ENCODE measurements around the gene CDH23.

CDH23 gene

DNA sequence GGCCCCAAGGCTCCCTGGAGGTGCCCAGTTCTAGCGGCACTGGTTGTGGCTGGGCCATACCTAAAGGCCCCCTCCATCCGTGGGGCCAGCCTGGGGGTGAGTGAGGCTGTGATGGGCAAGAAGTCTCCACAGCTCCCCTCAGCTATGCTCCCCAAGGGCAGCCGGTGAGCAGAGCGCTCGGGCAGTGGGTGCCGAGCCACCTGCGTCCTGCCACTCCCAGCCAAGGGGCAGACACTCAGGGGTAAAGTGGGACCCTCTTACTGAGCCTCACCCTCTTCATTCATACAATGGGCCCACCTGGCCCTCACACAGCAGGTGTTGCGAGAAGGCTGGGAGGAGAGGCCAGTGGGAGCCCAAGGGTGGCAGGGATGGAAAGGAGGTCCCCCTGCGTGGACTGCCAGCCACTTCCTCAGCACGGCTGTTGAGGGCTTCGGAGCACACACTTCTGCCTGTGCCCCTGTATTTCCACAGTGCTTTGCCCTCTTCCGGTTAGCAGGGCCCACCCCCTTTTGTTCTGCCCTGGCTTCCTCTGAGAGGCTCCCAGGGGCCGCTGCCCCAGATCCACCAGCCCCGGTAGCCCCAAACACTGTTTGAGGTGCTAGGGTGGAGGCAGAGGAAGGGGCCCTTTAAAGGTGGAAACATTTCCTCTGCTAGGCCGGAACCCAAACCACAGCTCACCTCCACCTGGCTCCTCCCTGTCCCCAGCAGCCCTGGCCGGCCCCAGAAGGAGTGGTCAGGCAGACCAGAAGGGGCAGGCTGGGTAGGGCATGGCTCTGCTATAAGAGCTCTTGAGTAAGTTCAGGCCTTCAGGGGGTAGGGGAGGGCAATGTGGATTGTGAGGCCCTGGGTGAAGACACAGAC is 339.2 kb downstream of the CDH23 start:
- no peak for DNase-seq

DNA sequence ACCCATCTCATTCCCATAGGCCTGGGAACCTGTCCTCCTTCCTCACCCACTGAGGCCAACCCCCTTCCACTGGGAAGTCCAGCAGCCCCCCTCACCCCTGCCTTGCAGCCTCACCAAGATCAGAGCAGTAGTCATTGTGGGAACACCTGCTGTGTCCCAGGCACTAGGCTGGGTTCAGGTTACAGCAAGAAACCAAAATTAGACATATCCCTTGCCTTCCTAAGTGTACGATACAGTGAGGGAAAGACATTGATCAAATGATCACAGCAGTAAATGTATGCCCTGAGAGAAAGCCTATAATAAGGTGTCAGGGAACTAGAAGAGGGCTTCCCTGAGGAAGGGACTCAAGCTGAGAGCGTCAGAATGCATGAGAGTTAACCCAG is 339.8 kb downstream of the CDH23 start:
- DNase-seq, result no peak

DNA sequence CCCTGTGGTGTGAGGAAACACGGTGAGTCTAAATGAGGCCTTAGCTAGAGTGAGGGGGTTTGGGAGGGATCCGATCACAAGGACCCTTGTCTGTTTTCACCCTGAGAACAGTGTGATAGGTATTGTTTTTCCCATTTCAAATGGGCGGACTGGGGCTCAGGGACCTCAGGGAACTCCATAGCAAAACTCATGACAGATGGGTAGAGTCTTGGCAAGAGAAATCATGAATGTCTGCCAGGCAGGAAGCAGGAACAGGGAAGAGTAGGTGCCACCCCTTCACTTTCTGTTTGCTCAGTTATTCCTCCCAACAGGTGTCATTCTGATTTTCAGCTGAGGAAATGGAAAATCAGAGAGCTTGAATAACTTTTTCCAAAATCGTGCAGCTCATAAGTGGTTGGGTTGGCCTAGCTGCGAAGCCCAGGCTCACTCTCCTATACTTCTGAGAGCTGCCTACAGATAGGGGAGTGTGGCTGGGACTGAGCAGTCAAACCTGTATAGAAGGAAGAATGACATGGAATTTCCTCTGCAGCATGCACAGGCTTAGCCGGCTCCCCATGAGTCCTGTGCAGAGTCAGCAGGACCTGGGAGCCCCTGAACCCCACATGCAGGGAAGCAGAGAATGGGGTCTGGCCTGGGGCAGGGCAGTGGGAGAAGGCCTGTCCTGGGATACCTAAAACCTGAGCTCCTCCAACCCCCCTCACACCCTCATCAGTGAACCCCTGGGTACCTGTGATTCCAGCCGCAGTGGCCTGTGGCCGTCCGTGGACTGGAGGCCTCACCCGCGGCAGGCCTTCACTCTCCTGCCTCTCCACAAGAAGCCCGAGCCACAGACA is 340.5 kb downstream of the CDH23 start:
- peak in 1 of 2 experiments; percentile 41 for DNase-seq

DNA sequence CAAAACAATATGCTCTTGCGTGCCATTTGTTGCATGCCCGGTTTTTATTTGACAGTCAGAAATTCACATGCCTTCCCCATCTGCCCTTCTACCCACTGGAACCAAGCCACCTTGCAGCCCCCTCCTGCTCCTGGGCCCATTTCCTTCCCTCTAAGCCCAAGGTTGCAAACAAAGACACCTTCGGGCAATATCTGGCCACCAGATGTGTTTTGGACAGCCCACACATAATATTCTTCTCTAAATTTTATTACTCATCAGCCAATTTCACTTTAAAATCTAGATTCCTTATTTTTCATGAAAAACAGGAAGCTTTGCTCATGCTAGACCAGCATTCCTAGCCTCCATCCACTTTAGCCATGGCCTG is 341.1 kb downstream of the CDH23 start:
- no peak for DNase-seq

DNA sequence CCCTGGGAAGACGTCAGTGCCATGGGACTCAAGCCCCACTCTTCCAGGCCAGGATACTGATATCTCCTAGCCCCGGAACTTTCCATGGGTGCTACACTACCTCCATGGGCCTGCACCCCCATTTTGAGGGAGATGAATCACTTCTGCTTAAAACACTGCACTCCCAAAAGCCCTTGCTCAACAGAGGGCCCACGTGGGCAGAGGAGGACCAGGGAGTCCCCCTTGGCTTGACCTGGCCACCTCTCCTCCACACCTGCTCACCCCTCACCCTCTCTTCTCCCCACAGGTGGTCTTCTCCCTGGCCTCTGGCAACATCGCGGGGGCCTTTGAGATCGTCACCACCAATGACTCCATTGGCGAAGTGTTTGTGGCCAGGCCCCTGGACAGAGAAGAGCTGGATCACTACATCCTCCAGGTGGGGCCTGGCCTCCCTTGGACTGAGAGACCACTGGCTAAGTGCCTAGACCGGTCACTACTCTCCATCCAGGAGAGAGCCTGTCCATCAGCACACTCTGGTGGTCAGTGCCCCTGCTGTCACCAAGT is 342.7 kb downstream of the CDH23 start:
- DNase-seq, result no peak

DNA sequence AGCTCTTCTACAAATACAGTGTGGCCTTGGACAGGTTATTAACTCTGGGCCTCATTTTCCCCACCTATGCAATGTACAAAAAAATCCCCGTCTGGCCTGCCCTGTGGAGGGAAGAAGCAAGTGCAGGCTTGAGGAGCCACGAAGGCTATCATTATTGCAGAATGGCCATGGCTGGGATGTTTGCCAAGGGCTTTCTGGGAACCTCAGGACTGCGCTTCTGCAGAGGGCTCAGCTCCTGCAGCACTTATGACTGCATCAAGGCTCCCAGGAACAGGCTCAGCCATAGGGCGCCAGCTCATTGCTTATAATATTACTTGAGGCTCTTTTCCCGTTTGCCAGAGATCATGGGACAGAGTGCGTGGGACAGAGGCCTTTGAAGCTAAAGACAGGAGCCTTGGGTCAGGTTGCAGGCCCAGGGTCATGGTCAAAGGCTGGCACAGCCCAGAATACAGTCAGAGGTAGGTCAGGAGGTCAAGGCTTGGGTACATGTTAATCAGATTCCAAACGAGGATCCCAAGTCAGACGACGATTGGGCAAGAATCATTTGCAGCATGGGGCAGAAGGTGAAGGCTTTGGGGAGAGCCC is 343.4 kb downstream of the CDH23 start:
- peak in 1 of 2 experiments; percentile 10 for DNase-seq

DNA sequence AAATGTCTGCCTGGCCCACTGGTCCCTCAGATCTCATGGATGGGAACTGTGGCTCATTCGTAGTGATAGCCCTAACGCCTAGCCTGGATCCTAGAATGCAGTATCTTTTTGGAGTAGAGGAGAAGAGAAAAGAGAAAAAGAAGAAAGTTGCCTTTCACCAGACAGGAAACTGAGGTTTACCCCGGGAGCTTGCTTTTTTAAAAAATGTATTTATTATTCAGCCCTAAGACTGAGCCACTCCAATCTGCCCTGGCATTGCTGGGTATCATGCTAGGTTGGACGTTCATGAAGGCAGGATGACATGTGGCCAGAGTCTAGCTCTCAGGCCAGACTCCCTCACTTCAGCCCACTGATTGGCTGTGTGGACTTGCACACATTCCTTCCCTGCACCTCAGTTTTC is 344.3 kb downstream of the CDH23 start:
- DNase-seq, result no peak

DNA sequence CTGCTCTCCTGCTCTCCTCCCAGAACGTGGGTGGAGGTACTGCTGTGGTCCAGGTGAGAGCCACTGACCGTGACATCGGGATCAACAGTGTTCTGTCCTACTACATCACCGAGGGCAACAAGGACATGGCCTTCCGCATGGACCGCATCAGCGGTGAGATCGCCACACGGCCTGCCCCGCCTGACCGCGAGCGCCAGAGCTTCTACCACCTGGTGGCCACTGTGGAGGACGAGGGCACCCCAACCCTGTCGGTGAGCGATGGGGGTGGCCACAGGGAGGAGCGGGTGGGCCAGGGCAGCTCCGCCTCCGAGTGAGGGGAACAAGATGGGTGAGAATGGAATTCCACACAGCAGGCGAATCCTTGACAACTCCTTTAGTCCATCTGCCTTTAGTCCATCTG is 345.0 kb downstream of the CDH23 start:
- DNase-seq, result no peak

DNA sequence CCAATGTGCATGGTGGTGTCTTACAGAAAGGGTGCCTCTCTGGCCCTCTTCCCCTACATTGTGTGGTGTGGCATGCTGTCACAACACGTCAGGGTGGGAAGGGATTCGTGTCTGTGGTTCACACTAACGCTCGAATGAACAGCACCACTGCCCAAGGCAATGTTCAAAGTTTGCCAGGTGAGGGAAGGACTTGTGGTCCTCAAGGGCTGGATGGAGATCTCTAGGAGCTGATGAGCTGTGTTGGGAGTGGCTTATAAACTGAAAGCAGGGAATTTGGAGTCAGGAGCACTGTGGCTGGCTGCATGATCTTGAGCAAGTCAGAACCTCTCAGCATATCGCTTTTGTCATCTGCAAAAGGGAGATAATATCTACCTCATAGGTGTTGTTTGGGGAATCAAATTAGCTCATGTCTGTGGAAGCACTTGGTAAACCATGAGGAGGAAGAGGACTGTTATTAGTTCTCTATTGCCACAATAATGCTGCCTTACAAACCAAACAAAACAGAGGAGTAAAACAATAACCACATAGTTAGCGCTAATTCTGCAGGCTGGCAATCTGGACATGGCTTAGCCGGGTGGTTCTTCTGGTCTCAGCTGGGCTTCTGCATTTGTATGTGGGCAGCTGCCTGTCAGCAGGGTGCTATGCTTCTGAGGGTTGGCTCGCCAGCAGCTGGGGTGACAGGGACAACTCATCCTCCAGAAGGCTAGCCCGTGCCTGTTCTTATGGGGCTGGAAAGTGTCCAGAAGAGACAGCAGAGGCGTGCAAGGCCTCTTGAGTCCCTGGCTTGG is 345.8 kb downstream of the CDH23 start:
- peak in 1 of 2 experiments; percentile 58 for DNase-seq

DNA sequence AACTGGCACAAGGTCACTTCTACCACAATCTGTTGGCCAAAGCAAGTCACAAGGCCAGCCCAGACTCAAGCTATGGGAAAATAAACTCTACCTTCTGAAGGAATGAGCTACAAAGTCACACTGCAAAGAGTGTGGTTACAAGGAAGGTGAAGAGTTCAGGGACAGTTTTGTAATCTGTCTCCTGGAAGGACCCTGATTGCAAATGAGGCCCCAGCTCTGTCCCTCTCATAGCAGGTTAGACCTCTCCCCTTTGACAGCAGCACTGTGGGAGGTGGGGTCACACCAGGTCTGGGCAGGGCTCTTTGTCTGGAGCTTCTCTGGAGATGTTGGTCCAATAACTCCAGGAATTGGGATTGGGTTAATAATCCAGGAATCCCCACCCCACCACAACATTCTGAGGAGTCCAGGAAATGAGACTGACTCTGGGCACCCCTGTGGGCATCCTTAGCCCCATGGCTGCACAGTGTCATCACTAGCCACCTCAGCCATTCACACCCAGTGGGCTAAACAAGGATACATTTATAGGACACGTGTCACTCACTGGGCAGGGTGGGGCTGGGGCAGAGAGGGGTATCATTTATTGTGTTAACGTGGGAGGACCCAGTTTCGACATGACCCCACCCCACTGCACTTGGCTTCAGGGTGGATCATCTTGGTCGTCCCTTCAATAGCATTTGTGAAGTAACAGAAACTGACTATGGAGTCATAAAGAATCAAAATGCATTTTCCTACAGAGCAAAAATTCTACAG is 346.5 kb downstream of the CDH23 start:
- no peak for DNase-seq

DNA sequence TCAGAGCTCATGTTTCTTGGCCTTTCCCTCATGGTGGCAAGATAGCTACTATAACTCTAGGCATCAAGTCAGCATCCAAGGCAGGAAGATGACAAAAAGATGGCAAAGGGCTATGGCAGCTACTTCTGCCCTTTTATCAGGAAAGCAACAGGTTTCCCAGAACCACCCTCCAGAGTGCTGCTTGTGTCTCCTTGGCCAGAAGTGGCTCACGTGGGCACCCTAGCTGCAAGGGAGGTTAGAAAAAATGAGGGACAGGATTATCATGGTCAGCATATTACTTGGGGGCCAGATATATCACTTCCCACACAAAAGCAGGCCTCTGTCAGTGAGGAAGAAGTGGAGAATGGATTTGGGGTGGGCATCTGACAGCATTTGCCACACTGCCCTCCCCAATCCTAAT is 347.1 kb downstream of the CDH23 start:
- no peak for DNase-seq

DNA sequence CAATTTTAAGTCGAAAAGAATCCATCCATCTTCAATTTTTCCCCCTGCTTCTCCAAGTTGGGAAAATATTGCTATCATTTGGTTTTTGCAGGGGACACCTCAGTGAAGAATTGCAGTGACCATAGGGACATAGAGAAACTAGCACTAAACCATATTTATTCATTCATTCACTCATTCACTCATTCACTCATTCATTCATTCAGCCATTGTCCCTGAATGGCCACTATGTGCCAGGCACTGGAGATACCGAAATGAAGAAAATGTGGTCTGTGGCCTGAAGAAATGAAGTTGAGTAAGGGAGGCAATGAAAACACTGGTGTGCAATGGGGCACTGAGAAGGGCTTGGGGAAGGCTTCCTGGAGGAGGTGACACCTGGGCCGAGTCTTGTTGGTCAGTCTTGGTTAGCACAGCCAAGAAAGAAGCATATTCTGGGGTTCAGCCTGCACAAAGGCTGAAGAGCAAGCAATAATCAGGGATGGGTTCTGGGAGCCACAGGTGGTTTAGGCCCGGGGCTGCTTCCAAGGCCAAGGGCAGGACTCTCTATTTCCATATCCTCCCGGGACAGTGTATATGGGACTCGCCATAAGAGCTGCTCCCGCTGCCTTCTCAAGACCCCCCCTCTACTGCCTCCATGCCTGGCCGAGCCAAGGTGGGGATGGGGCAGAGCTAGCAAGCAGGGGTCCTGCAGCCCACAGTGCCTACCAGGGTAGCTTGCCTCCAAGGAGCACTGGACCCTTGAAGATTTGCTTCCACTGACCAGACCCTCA is 348.4 kb downstream of the CDH23 start:
- no peak for DNase-seq

DNA sequence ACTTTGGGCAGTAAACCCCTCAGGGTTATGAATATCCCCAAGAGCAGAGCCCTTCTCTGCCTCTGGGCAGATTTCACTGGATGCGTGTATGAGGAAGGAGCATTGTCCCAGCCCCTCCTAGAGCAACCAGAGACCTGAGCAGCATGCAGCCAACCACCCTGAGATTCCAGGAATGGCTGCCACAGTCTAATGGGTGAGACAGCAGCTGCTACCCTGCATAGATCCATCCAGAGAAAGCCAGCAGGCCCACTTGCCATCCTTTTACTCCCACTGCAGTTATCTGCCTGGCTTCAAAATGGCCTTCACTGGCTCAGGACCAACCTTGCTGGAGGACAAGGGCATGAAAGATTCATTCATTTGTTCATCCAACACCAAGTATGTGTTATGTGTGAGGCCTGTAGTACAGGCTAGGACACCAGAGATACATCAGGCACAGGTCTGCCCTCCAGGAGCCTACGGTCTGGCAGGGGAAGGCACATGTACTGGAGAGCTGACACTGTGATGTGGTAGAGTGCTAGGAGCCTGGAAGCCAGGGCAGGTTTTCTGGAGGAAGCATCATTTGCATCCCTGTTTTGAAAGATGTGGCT is 349.0 kb downstream of the CDH23 start:
- DNase-seq, result no peak

DNA sequence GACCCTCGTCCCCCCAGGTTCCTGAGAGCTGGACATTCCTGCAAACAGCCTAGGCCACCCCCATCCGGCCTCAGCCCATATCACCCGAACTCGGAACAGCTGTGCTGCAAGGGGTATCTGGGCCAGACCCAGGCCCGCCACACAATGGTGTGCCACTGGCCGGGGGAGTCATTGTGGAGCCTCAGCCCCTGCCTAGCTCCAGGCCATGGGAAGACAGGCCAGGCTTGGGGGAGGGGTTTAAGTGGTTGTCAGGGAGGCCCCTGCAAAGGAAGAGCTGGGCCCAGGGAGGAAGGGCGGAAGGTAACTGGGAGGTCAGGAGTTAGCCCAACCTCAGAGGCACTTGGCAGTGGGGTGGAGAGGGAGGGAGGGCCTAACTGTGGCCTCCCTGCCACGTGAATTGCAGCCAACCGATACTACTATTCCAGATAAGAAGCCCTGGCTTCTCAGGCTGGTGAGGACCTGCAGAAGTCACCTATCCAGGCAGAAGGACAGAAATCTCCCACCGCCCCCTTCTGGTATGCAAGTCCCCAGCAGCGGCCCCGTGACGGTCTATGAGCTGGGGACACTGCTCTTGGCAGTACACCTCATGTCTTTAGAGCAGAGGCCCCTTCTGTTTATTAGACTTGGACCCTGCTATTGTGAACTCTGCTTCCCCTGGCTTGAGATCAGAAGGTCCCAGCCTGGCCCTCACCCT is 349.8 kb downstream of the CDH23 start:
- no peak for DNase-seq

DNA sequence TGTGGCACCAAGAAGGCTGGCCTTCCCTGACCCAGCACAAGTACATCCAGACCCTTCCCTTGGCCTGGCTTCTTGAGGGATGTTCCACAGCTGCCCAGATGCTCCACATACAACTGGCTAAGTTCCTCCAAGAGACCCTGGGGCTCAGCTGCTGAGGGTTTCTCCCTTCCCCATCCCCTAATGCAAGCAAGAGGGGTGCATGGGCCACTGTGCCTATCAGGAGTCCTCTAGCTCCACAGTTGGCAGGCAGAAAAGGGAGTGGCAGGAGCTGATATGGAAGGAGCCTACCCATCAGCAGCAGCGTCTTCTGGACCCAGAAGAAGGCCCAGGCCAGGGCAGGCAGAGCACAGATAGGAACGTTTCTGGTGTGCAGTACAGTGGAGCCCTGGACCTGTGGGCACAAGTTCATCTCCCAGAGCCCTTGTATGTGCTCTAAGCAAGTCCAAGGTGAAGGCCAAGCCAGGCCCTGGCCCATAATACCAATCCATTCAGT is 350.4 kb downstream of the CDH23 start:
- DNase-seq, result no peak

DNA sequence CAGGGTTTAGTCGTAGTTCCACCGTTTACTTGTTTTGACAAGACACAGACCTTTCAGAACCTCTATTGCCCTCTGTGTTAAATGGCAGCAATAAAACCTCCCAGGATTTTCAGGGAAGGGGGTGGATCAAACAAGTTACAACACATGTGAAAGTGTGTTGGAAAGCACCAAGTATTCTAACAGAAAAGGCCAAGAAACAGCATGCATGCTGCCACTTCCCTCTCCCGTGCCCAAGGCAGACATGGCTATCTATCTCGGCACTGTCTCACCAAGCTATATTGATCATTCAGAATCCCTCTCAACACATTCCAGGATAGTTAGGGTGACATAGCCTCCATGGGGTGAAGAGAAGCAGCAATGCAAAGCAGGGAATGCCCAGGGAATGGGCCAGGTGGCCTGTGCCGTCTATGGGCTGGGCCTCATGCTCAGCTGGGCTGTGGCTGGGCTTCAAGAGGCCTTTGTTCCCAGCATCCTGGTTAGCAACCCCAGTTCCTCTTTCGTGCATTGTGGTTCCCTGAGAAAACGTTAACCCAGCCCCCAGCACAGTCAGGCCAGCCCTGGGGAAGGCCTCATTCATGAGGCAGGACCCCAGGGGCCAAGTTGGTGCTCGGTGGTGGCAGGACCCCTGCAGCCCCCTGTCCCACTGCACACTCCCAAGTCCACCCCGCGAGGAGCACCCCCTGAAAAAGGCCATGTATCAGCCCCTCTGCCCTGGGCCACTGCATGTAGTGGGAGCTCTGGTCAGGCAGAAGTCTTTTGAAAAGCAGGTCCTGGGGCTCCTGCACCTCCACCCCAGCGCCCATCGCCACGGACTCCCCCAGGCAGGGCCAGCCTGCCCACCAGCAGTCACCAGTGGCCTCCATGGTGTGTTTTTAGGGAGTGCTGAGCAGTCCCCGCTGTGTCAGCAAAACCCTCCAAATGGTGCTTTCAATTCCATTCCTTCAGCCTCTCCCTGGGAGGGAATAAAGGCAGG is 351.1 kb downstream of the CDH23 start:
- DNase-seq, result no peak

DNA sequence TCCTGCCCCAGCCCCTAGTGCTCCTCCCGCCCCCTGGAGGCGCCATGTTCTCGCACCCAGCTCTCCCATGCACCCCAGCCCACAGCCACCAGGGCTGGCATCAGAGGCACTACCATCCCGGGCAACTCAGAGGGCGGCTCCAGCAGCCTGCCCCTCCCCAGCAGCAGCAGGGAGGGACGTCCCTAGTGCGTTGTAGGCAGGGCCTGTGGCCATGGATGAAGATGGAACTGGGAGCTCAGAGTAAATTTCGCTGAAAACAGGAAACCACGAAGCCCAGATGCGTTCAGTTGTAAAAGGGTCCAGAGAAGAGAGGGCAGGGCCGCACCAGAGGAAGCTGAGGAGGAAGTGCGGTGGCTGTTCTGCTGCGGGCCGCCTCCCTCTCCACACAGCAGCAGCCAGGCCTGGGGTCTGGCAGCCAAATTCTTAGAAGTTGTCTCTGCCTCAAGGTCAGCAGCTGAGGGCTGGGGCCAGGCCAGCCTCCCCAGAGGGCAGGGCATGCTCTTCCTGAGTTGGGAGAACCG is 352.0 kb downstream of the CDH23 start:
- DNase-seq, result no peak

DNA sequence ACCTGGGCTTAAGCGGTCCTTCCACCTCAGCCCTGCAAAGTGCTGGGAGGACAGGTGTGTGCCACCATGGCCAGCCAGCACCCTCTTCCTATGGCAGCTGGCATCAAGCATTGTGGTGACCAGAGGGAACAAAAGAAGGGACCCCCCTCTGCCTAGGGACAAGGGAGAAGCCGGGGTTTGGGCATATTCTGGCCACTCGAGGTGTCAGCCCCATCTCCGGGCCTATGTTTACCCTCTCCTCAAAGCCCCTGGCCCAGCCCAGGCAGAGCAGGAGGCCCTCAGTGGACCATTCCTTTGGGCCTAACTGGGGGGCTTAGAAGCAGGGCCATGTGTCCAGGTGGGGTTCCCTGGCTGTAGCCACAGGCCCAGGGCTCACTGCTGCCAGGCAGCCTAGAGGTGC is 352.7 kb downstream of the CDH23 start:
- DNase-seq, result no peak

Measured in NCI-H2081 (cell line).